ENCODE results near the gene UGGT1.

The UGGT1 gene

DNA sequence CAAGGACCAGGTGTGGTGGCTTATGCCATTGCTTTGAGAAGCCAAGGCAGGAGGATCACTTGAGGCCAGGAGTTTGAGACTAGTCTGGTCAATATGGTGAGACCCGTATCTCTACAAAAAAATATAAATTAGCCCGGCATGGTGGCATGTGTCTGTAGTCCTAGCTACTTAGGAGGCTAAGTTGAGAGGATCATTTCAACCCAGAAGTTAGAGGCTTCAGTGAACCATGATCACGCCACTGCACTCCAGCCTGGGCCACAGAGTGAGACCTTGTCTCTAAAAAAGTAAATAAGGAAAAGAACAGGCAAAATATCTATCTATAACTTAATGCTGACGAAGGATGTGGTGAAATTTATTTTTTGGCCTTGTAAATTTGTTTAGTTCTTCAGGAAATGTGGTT is 78.1 kb downstream of the UGGT1 start:
- no peak overlapping the region for H3K9ac ChIP-seq (ENCODE audit: low read length)
- no peak overlapping the region for H3K27ac ChIP-seq (ENCODE audit: low read length, poor library complexity, severe bottlenecking)
- H3K27me3 ChIP-seq (ENCODE audit: control insufficient read depth in 1 of 2, insufficient read depth in 1 of 2, low read length in 2 of 2), result no peaks in the 10 kb centered on the region
- H3K23ac ChIP-seq (ENCODE audit: low read length in 2 of 2), result no peak overlapping the region
- H2BK5ac ChIP-seq (ENCODE audit: low read depth, low read length, poor library complexity, severe bottlenecking), result no peak overlapping the region
- H2BK15ac ChIP-seq (ENCODE audit: low read depth, poor library complexity, severe bottlenecking), result no peak overlapping the region
- no peak overlapping the region for H3K4me2 ChIP-seq (ENCODE audit: low read length, poor library complexity, severe bottlenecking)
- no peaks in the 10 kb centered on the region for H3K4me1 ChIP-seq (ENCODE audit: control insufficient read depth, insufficient read depth, low read depth, low read length)
- H4K91ac ChIP-seq (ENCODE audit: low read length), result no peak overlapping the region
- no peak overlapping the region for H2AK5ac ChIP-seq (ENCODE audit: low read length, severe bottlenecking)
- peaks cover 13% of the 10 kb centered on the region for H3K79me1 ChIP-seq (replicated peaks; ENCODE audit: low read length, poor library complexity, severe bottlenecking)
- WGBS, result 100% methylated on average over 4 of the region's 4 CpGs
- DNase-seq, result no peak
- peaks cover 19 to 90% of the 10 kb centered on the region in 2 experiments for H3K36me3 ChIP-seq (ENCODE audit: control insufficient read depth in 1 of 2, insufficient read depth in 2 of 2, low read depth in 1 of 2, low read length in 2 of 2)
- no peak overlapping the region for H2BK120ac ChIP-seq (ENCODE audit: low read depth, low read length)
- H3K9me3 ChIP-seq (ENCODE audit: control insufficient read depth, low read length), result no peaks in the 10 kb centered on the region
- no peak overlapping the region for H3K4me3 ChIP-seq (ENCODE audit: insufficient read depth in 1 of 2, low read depth in 1 of 2, low read length in 2 of 2)
- no peak overlapping the region for H2AFZ ChIP-seq (ENCODE audit: low read depth, low read length)
- H3K14ac ChIP-seq (ENCODE audit: low read length in 2 of 2), result no peak overlapping the region
- H2BK12ac ChIP-seq (ENCODE audit: low read length in 2 of 2), result no peak overlapping the region
- H3K18ac ChIP-seq (ENCODE audit: low read depth in 1 of 2, low read length in 2 of 2), result no peak overlapping the region
- no peak overlapping the region for H4K8ac ChIP-seq (ENCODE audit: low read length)
- H3K4ac ChIP-seq (ENCODE audit: low read depth in 1 of 2, low read length in 2 of 2), result no peak overlapping the region

DNA sequence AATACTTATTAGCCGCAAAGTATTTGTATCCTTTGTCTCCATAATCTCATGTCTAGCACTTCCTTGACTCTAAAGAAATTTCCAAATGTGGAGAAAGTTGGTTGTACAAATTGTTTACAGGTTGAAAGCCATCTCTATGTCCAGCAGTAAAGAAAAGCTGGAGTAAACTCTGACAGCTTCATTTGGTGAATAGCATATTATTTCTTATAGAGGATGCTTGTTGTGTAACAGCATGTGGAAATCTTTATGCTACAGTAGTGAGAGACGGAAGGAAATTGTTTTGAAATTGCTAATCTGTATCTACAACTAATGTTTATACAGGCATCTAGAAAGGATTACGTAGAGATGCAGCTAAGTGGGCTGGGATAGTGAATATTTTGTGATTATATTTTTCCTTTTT is 78.5 kb downstream of the UGGT1 start:
- Histone ChIP-seq H3K14ac (ENCODE audit: low read length in 2 of 2) (no peak overlapping the region), H3K9me3 (ENCODE audit: control insufficient read depth, low read length) (no peaks in the 10 kb centered on the region), H3K4ac (ENCODE audit: low read depth in 1 of 2, low read length in 2 of 2) (no peak overlapping the region), H2BK15ac (ENCODE audit: low read depth, poor library complexity, severe bottlenecking) (no peak overlapping the region), H2AK5ac (ENCODE audit: low read length, severe bottlenecking) (no peak overlapping the region), H2BK120ac (ENCODE audit: low read depth, low read length) (no peak overlapping the region), H3K4me1 (ENCODE audit: control insufficient read depth, insufficient read depth, low read depth, low read length) (no peaks in the 10 kb centered on the region), H3K23ac (ENCODE audit: low read length in 2 of 2) (no peak overlapping the region), H3K79me1 (replicated peaks; ENCODE audit: low read length, poor library complexity, severe bottlenecking) (peaks cover 11% of the 10 kb centered on the region), H3K4me3 (ENCODE audit: insufficient read depth in 1 of 2, low read depth in 1 of 2, low read length in 2 of 2) (no peak overlapping the region), H2AFZ (ENCODE audit: low read depth, low read length) (no peak overlapping the region), H3K4me2 (ENCODE audit: low read length, poor library complexity, severe bottlenecking) (no peak overlapping the region), H3K27me3 (ENCODE audit: control insufficient read depth in 1 of 2, insufficient read depth in 1 of 2, low read length in 2 of 2) (no peaks in the 10 kb centered on the region), H3K27ac (ENCODE audit: low read length, poor library complexity, severe bottlenecking) (no peak overlapping the region), H3K9ac (ENCODE audit: low read length) (no peak overlapping the region), H3K36me3 (ENCODE audit: control insufficient read depth in 1 of 2, insufficient read depth in 2 of 2, low read depth in 1 of 2, low read length in 2 of 2) (peaks cover 19 to 90% of the 10 kb centered on the region in 2 experiments), H2BK5ac (ENCODE audit: low read depth, low read length, poor library complexity, severe bottlenecking) (no peak overlapping the region), H3K18ac (ENCODE audit: low read depth in 1 of 2, low read length in 2 of 2) (no peak overlapping the region), H2BK12ac (ENCODE audit: low read length in 2 of 2) (no peak overlapping the region), H4K8ac (ENCODE audit: low read length) (no peak overlapping the region), H4K91ac (ENCODE audit: low read length) (no peak overlapping the region)
- 10% methylated on average over 1 of the region's 3 CpGs for WGBS
- peak; percentile 92 for DNase-seq

DNA sequence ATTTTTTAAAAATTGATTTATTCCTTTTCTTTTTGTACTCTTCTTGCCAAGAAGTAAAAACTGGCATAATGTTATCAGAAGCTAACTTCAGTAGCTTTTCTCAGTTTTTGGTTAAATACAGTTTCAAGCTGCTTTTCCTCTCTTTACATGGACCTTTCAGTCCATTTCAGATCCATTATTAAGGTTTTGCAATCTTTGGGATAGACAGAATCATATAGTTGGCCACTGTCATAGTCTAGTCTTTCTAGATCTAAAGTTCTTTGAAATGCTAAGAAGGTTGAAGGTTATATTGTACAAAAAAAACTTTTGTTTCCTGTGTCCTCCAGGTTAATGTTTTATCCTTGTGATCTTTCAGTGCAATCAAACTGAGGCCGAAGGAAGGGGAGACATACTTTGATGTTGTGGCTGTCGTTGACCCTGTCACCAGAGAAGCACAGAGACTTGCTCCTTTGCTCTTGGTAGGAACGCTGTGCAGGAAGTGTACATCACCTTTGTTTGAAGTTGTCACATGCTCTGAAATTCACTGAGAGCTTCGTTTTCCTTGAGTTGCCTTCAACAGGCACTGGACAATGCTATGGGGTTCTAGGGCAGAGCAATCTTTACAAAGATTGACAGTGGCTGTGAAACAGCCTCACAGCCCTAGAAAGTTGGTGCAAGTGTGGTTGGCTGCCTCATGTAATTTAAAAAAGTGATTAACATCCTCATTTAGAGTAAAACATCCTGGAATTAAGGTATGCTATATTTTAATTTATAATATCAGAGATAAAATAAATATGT is 79.1 kb downstream of the UGGT1 start:
- H3K4ac ChIP-seq (ENCODE audit: low read depth in 1 of 2, low read length in 2 of 2), result no peak overlapping the region
- H4K91ac ChIP-seq (ENCODE audit: low read length), result no peak overlapping the region
- H3K9ac ChIP-seq (ENCODE audit: low read length), result no peak overlapping the region
- H2AK5ac ChIP-seq (ENCODE audit: low read length, severe bottlenecking), result no peak overlapping the region
- no peak overlapping the region for H2AFZ ChIP-seq (ENCODE audit: low read depth, low read length)
- no peak overlapping the region for H3K18ac ChIP-seq (ENCODE audit: low read depth in 1 of 2, low read length in 2 of 2)
- no peak overlapping the region for H3K23ac ChIP-seq (ENCODE audit: low read length in 2 of 2)
- H4K8ac ChIP-seq (ENCODE audit: low read length), result no peak overlapping the region
- H3K36me3 ChIP-seq (ENCODE audit: control insufficient read depth in 1 of 2, insufficient read depth in 2 of 2, low read depth in 1 of 2, low read length in 2 of 2), result peaks cover 17 to 90% of the 10 kb centered on the region in 2 experiments
- H2BK15ac ChIP-seq (ENCODE audit: low read depth, poor library complexity, severe bottlenecking), result no peak overlapping the region
- H3K4me2 ChIP-seq (ENCODE audit: low read length, poor library complexity, severe bottlenecking), result no peak overlapping the region
- no peak for DNase-seq
- H2BK120ac ChIP-seq (ENCODE audit: low read depth, low read length), result no peak overlapping the region
- H3K79me1 ChIP-seq (replicated peaks; ENCODE audit: low read length, poor library complexity, severe bottlenecking), result peaks cover 11% of the 10 kb centered on the region
- no peak overlapping the region for H3K4me3 ChIP-seq (ENCODE audit: insufficient read depth in 1 of 2, low read depth in 1 of 2, low read length in 2 of 2)
- H3K14ac ChIP-seq (ENCODE audit: low read length in 2 of 2), result no peak overlapping the region
- no peaks in the 10 kb centered on the region for H3K9me3 ChIP-seq (ENCODE audit: control insufficient read depth, low read length)
- WGBS, result 85% methylated on average over 4 of the region's 4 CpGs
- no peak overlapping the region for H2BK5ac ChIP-seq (ENCODE audit: low read depth, low read length, poor library complexity, severe bottlenecking)
- peak overlapping the region in 1 of 2 experiments; percentile 42 for H2BK12ac ChIP-seq (ENCODE audit: low read length in 2 of 2)
- no peak overlapping the region for H3K27ac ChIP-seq (ENCODE audit: low read length, poor library complexity, severe bottlenecking)
- no peaks in the 10 kb centered on the region for H3K27me3 ChIP-seq (ENCODE audit: control insufficient read depth in 1 of 2, insufficient read depth in 1 of 2, low read length in 2 of 2)
- H3K4me1 ChIP-seq (ENCODE audit: control insufficient read depth, insufficient read depth, low read depth, low read length), result no peaks in the 10 kb centered on the region

DNA sequence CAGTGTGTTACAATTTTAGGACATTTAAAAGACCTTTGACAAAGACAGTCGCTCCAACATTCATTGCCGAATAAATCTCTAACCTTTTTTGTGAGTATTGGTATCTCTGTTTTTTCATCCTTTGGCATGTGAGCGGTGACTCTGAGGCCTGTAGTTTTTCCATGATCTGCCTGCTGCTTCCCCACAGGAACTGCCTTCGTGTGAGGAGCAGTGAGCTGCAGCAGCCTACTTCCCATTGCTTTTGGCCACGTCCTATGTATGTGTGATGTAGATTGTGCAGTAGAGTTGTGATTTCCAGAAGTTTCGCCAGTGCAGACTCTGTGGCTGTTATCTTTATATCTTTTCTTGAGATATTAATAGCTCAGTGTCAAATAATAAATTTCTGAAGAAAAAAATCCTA is 79.8 kb downstream of the UGGT1 start:
- Histone ChIP-seq H2AK5ac (ENCODE audit: low read length, severe bottlenecking) (no peak overlapping the region), H2BK15ac (ENCODE audit: low read depth, poor library complexity, severe bottlenecking) (no peak overlapping the region)

More for the DNA sequence above, 79.8 kb downstream of the UGGT1 start:
- Histone ChIP-seq H3K36me3 (ENCODE audit: control insufficient read depth in 1 of 2, insufficient read depth in 2 of 2, low read depth in 1 of 2, low read length in 2 of 2) (peaks cover 16 to 91% of the 10 kb centered on the region in 2 experiments), H3K4me3 (ENCODE audit: insufficient read depth in 1 of 2, low read depth in 1 of 2, low read length in 2 of 2) (no peak overlapping the region), H2BK12ac (ENCODE audit: low read length in 2 of 2) (no peak overlapping the region), H3K4ac (ENCODE audit: low read depth in 1 of 2, low read length in 2 of 2) (no peak overlapping the region), H3K79me1 (replicated peaks; ENCODE audit: low read length, poor library complexity, severe bottlenecking) (peaks cover 12% of the 10 kb centered on the region), H3K27ac (ENCODE audit: low read length, poor library complexity, severe bottlenecking) (no peak overlapping the region), H2BK5ac (ENCODE audit: low read depth, low read length, poor library complexity, severe bottlenecking) (no peak overlapping the region), H3K23ac (ENCODE audit: low read length in 2 of 2) (no peak overlapping the region), H3K9me3 (ENCODE audit: control insufficient read depth, low read length) (no peaks in the 10 kb centered on the region), H3K27me3 (ENCODE audit: control insufficient read depth in 1 of 2, insufficient read depth in 1 of 2, low read length in 2 of 2) (no peaks in the 10 kb centered on the region), H4K91ac (ENCODE audit: low read length) (no peak overlapping the region), H3K4me2 (ENCODE audit: low read length, poor library complexity, severe bottlenecking) (no peak overlapping the region), H3K9ac (ENCODE audit: low read length) (no peak overlapping the region), H3K4me1 (ENCODE audit: control insufficient read depth, insufficient read depth, low read depth, low read length) (no peaks in the 10 kb centered on the region), H4K8ac (ENCODE audit: low read length) (no peak overlapping the region), H3K18ac (ENCODE audit: low read depth in 1 of 2, low read length in 2 of 2) (no peak overlapping the region), H2AFZ (ENCODE audit: low read depth, low read length) (no peak overlapping the region), H2BK120ac (ENCODE audit: low read depth, low read length) (no peak overlapping the region), H3K14ac (ENCODE audit: low read length in 2 of 2) (no peak overlapping the region)
- 96% methylated on average over 4 of the region's 6 CpGs for WGBS
- DNase-seq, result no peak

Data from mesenchymal stem cell (in vitro differentiated cells and primary cell).